WTC11 (cell line): ENCODE measurements around the gene DERL2. TPM values are rescaled to one million over a fixed set of nuclear protein-coding genes. Genes with fewer than 3 reads are reported as not detected.

Source experiments
- ATAC-seq: fragments of 200-7000 bp; cut with Tn5 transposase; 2 replicates; pipeline ENCODE4 v1.10.0; 2021; ENCODE audit warnings: mild to moderate bottlenecking, moderate library complexity
- CTCF ChIA-PET: fragments of 300-600 bp; sonication (Branson Sonifier 250); formaldehyde crosslinking; loops from one replicate; lab custom pipeline; 2021; ENCODE audit warnings: antibody characterized with exemption; lab: Charles Lee
- POLR2A ChIA-PET: fragments of 350-600 bp; sonication (Branson Sonifier 250); formaldehyde crosslinking; loops from one replicate; lab custom pipeline; 2021; ENCODE audit warnings: antibody characterized with exemption; lab: Charles Lee
- DNase-seq: peaks from one replicate; pipeline ENCODE4 v3.0.0; 2021; ENCODE audit warnings: low spot score
- H3K27ac Mint-ChIP-seq: 2 replicates; pipeline ENCODE4 v1.8.0; 2021; ENCODE audit warnings: mixed read lengths
- H3K27me3 Mint-ChIP-seq: 2 replicates; pipeline ENCODE4 v1.8.0; 2021; ENCODE audit warnings: low read depth, mild to moderate bottlenecking, moderate library complexity, mixed read lengths
- H3K36me3 Mint-ChIP-seq: 2 replicates; pipeline ENCODE4 v1.8.0; 2021; ENCODE audit warnings: mixed read lengths
- H3K4me1 Mint-ChIP-seq: 2 replicates; pipeline ENCODE4 v1.8.0; 2022; ENCODE audit warnings: mixed read lengths
- H3K4me3 Mint-ChIP-seq: 2 replicates; pipeline ENCODE4 v1.8.0; 2021; ENCODE audit warnings: mild to moderate bottlenecking, moderate library complexity, mixed read lengths
- H3K9me3 Mint-ChIP-seq: 2 replicates; pipeline ENCODE4 v1.8.0; 2021; ENCODE audit warnings: mixed read lengths
- ESRRA ChIP-seq: sonication (generic); formaldehyde crosslinking; IDR thresholded peaks from 2 replicates; pipeline ENCODE4 v1.8.1; 2022; ENCODE audit warnings: mild to moderate bottlenecking, missing genetic modification reagents, borderline replicate concordance
- GABPB1 ChIP-seq: sonication (generic); formaldehyde crosslinking; IDR thresholded peaks from 2 replicates; pipeline ENCODE4 v1.8.1; 2023; ENCODE audit warnings: mild to moderate bottlenecking, missing genetic modification reagents
- GTF2I ChIP-seq: fragments of 250-450 bp; sonication (Bioruptor Pico); conservative IDR thresholded peaks from 2 replicates; pipeline ENCODE4 v1.4.0; 2021; ENCODE audit warnings: mild to moderate bottlenecking
- NFATC4 ChIP-seq: fragments of 250-450 bp; sonication (Bioruptor Pico); IDR thresholded peaks from 2 replicates; pipeline ENCODE4 v1.9.0; 2021; ENCODE audit warnings: mild to moderate bottlenecking
- NR3C1 ChIP-seq: sonication (generic); formaldehyde crosslinking; conservative IDR thresholded peaks from 2 replicates; pipeline ENCODE4 v1.8.1; 2023; ENCODE audit warnings: low read depth, mild to moderate bottlenecking, missing genetic modification reagents
- PRRX2 ChIP-seq: fragments of 250-450 bp; sonication (Bioruptor Pico); IDR thresholded peaks from 2 replicates; pipeline ENCODE4 v1.8.0; 2021; ENCODE audit warnings: mild to moderate bottlenecking
- RELA ChIP-seq: sonication (generic); formaldehyde crosslinking; IDR thresholded peaks from 2 replicates; pipeline ENCODE4 v1.8.1; 2022; ENCODE audit warnings: missing genetic modification reagents, mild to moderate bottlenecking, borderline replicate concordance
- SMAD4 ChIP-seq: sonication (generic); formaldehyde crosslinking; IDR thresholded peaks from 2 replicates; pipeline ENCODE4 v1.8.0; 2022; ENCODE audit warnings: mild to moderate bottlenecking, missing genetic modification reagents
- ZBTB21 ChIP-seq: sonication (generic); formaldehyde crosslinking; IDR thresholded peaks from 2 replicates; pipeline ENCODE4 v1.8.1; 2023; ENCODE audit warnings: mild to moderate bottlenecking, missing genetic modification reagents, borderline replicate concordance
- ZNF232 ChIP-seq: sonication (generic); formaldehyde crosslinking; IDR thresholded peaks from 2 replicates; pipeline ENCODE4 v1.8.0; 2022; ENCODE audit warnings: mild to moderate bottlenecking, missing genetic modification reagents
- ZNF317 ChIP-seq: sonication (generic); formaldehyde crosslinking; IDR thresholded peaks from 2 replicates; pipeline ENCODE4 v1.8.1; 2023; ENCODE audit warnings: low read depth, mild to moderate bottlenecking, moderate library complexity, missing genetic modification reagents, borderline replicate concordance
- ZNF416 ChIP-seq: fragments of 250-450 bp; sonication (Bioruptor Pico); IDR thresholded peaks from 2 replicates; pipeline ENCODE4 v1.9.0; 2021; ENCODE audit warnings: mild to moderate bottlenecking, inconsistent platforms
- ZNF671 ChIP-seq: fragments of 250-450 bp; sonication (Bioruptor Pico); IDR thresholded peaks from 2 replicates; pipeline ENCODE4 v1.8.0; 2021; ENCODE audit warnings: mild to moderate bottlenecking
- total RNA-seq: library from RNA; stranded (reverse); gene quantifications from 3 replicates; pipeline ENCODE4 v1.2.3, GENCODE V29; 2021
- TF ChIP-seq, protein P1 (sequence below): sonication (generic); formaldehyde crosslinking; IDR thresholded peaks from 2 replicates; pipeline ENCODE4 v1.8.1; 2023; ENCODE audit warnings: mild to moderate bottlenecking, missing genetic modification reagents, borderline replicate concordance
- TF ChIP-seq, protein P2 (sequence below): sonication (generic); formaldehyde crosslinking; IDR thresholded peaks from 2 replicates; pipeline ENCODE4 v1.8.1; 2022; ENCODE audit warnings: mild to moderate bottlenecking, missing genetic modification reagents, moderate library complexity, borderline replicate concordance
- TF ChIP-seq, protein P3 (sequence below): sonication (generic); formaldehyde crosslinking; IDR thresholded peaks from 2 replicates; pipeline ENCODE4 v1.8.1; 2022; ENCODE audit warnings: low read depth, missing genetic modification reagents, borderline replicate concordance
- TF ChIP-seq, protein P4 (sequence below): sonication (generic); formaldehyde crosslinking; IDR thresholded peaks from 2 replicates; pipeline ENCODE4 v1.8.1; 2022; ENCODE audit warnings: missing genetic modification reagents, borderline replicate concordance
- TF ChIP-seq, protein P5 (sequence below): fragments of 250-450 bp; sonication (Bioruptor Pico); IDR thresholded peaks from 2 replicates; pipeline ENCODE4 v1.9.0; 2021; ENCODE audit warnings: mild to moderate bottlenecking
- TF ChIP-seq, protein P6 (sequence below): sonication (generic); formaldehyde crosslinking; IDR thresholded peaks from 2 replicates; pipeline ENCODE4 v1.8.0; 2022; ENCODE audit warnings: mild to moderate bottlenecking, missing genetic modification reagents
- TF ChIP-seq, protein P7 (sequence below): sonication (generic); formaldehyde crosslinking; IDR thresholded peaks from 2 replicates; pipeline ENCODE4 v1.8.0; 2022; ENCODE audit warnings: mild to moderate bottlenecking, missing genetic modification reagents

The DERL2 gene
- total RNA-seq, 1 experiment from 2014 or later: 47.1 TPM

DNA sequence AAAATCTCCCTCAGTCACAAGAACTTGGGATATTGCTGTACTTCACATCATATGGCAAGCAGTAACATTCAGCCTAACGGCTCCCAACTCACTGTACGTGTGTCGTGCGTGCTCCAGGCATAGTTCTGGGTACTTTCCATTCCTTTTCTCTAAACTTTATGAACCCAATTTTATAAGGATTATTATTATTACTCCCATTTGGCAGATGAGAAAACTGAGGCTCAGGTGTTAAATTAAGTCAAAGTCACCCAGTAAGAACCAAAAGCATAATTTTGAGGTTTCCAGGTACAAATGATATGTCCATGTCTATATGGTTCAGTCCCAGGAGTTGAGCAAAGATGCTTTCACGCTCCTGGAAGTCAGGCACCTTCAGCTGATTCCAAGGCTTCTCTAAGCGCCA is 42.2 kb downstream of the DERL2 start:
- no peaks in the 10 kb centered on the region for H3K9me3 Mint-ChIP-seq
- H3K4me3 Mint-ChIP-seq: no peak overlapping the region
- no peaks in the 10 kb centered on the region for H3K27me3 Mint-ChIP-seq
- no peak for ATAC-seq
- TF ChIP-seq GABPB1: no peak
- ChIA-PET CTCF (no interaction called here), POLR2A (no interaction called here)
- H3K27ac Mint-ChIP-seq: no peak overlapping the region
- peaks cover 7% of the 10 kb centered on the region; the same call in 1 of the 2 replicates for H3K4me1 Mint-ChIP-seq
- DNase-seq: no peak
- peaks cover 50% of the 10 kb centered on the region for H3K36me3 Mint-ChIP-seq

DNA sequence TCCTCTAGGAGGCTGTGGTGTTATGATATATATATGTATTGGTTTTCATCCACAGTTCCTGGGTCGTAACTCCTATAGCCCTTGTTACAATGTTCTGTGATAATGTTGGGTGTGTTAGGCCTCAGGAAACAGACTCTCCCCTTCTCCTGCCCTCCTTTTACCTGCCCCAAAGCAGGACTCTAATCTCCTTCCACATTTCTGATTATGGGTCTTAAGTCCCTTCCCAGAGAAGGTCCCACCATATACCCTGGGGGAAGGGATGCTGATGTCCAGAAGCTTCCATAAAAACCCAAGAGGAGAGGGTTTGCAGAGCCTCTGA is 46.6 kb downstream of the DERL2 start:
- DNase-seq: no peak
- peaks cover 20% of the 10 kb centered on the region for H3K4me1 Mint-ChIP-seq
- peak; percentile 24 for ATAC-seq
- no peaks in the 10 kb centered on the region for H3K27me3 Mint-ChIP-seq
- ChIA-PET CTCF (interaction anchor here (0.7 to 3.3 kb wide), 31 partner anchors 9 to 1273 kb away, joined by 3 to 31 read pairs (median 4); partner anchors contain the start of genes DERL2, DHX33, MIS12 and NUP88), POLR2A (interaction anchor here (0.5 to 1.0 kb wide), 3 partner anchors 16 to 29 kb away, joined by 4 to 10 read pairs (median 5); partner anchors contain the start of genes DHX33, NUP88 and RPAIN)
- peaks cover 55% of the 10 kb centered on the region for H3K36me3 Mint-ChIP-seq
- no peak for TF ChIP-seq NR3C1 (CRISPR knock-in tag)
- TF ChIP-seq, protein P1, sequence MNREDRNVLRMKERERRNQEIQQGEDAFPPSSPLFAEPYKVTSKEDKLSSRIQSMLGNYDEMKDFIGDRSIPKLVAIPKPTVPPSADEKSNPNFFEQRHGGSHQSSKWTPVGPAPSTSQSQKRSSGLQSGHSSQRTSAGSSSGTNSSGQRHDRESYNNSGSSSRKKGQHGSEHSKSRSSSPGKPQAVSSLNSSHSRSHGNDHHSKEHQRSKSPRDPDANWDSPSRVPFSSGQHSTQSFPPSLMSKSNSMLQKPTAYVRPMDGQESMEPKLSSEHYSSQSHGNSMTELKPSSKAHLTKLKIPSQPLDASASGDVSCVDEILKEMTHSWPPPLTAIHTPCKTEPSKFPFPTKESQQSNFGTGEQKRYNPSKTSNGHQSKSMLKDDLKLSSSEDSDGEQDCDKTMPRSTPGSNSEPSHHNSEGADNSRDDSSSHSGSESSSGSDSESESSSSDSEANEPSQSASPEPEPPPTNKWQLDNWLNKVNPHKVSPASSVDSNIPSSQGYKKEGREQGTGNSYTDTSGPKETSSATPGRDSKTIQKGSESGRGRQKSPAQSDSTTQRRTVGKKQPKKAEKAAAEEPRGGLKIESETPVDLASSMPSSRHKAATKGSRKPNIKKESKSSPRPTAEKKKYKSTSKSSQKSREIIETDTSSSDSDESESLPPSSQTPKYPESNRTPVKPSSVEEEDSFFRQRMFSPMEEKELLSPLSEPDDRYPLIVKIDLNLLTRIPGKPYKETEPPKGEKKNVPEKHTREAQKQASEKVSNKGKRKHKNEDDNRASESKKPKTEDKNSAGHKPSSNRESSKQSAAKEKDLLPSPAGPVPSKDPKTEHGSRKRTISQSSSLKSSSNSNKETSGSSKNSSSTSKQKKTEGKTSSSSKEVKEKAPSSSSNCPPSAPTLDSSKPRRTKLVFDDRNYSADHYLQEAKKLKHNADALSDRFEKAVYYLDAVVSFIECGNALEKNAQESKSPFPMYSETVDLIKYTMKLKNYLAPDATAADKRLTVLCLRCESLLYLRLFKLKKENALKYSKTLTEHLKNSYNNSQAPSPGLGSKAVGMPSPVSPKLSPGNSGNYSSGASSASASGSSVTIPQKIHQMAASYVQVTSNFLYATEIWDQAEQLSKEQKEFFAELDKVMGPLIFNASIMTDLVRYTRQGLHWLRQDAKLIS (CRISPR knock-in tag): no peak
- no peak for TF ChIP-seq ZNF317 (CRISPR knock-in tag)
- TF ChIP-seq ZNF232: no peak
- TF ChIP-seq, protein P2, sequence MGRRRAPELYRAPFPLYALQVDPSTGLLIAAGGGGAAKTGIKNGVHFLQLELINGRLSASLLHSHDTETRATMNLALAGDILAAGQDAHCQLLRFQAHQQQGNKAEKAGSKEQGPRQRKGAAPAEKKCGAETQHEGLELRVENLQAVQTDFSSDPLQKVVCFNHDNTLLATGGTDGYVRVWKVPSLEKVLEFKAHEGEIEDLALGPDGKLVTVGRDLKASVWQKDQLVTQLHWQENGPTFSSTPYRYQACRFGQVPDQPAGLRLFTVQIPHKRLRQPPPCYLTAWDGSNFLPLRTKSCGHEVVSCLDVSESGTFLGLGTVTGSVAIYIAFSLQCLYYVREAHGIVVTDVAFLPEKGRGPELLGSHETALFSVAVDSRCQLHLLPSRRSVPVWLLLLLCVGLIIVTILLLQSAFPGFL: no peak
- no peak for TF ChIP-seq RELA
- TF ChIP-seq NFATC4 (CRISPR knock-in tag): no peak
- TF ChIP-seq ZNF671 (CRISPR knock-in tag): no peak
- TF ChIP-seq PRRX2 (CRISPR knock-in tag): no peak
- no peak for TF ChIP-seq GTF2I (CRISPR knock-in tag)
- TF ChIP-seq ESRRA (CRISPR knock-in tag): no peak
- TF ChIP-seq, protein P3, sequence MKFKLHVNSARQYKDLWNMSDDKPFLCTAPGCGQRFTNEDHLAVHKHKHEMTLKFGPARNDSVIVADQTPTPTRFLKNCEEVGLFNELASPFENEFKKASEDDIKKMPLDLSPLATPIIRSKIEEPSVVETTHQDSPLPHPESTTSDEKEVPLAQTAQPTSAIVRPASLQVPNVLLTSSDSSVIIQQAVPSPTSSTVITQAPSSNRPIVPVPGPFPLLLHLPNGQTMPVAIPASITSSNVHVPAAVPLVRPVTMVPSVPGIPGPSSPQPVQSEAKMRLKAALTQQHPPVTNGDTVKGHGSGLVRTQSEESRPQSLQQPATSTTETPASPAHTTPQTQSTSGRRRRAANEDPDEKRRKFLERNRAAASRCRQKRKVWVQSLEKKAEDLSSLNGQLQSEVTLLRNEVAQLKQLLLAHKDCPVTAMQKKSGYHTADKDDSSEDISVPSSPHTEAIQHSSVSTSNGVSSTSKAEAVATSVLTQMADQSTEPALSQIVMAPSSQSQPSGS: no peak
- TF ChIP-seq ZNF416 (CRISPR knock-in tag): no peak
- TF ChIP-seq ZBTB21 (CRISPR knock-in tag): no peak
- TF ChIP-seq, protein P4, sequence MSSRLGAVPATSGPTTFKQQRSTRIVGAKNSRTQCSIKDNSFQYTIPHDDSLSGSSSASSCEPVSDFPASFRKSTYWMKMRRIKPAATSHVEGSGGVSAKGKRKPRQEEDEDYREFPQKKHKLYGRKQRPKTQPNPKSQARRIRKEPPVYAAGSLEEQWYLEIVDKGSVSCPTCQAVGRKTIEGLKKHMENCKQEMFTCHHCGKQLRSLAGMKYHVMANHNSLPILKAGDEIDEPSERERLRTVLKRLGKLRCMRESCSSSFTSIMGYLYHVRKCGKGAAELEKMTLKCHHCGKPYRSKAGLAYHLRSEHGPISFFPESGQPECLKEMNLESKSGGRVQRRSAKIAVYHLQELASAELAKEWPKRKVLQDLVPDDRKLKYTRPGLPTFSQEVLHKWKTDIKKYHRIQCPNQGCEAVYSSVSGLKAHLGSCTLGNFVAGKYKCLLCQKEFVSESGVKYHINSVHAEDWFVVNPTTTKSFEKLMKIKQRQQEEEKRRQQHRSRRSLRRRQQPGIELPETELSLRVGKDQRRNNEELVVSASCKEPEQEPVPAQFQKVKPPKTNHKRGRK (CRISPR knock-in tag): no peak
- no peak for TF ChIP-seq SMAD4
- TF ChIP-seq, protein P5, sequence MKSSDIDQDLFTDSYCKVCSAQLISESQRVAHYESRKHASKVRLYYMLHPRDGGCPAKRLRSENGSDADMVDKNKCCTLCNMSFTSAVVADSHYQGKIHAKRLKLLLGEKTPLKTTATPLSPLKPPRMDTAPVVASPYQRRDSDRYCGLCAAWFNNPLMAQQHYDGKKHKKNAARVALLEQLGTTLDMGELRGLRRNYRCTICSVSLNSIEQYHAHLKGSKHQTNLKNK: no peak
- TF ChIP-seq, protein P6, sequence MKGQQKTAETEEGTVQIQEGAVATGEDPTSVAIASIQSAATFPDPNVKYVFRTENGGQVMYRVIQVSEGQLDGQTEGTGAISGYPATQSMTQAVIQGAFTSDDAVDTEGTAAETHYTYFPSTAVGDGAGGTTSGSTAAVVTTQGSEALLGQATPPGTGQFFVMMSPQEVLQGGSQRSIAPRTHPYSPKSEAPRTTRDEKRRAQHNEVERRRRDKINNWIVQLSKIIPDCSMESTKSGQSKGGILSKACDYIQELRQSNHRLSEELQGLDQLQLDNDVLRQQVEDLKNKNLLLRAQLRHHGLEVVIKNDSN (CRISPR knock-in tag): no peak
- TF ChIP-seq, protein P7, sequence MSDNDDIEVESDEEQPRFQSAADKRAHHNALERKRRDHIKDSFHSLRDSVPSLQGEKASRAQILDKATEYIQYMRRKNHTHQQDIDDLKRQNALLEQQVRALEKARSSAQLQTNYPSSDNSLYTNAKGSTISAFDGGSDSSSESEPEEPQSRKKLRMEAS (CRISPR knock-in tag): no peak
- no peaks in the 10 kb centered on the region for H3K9me3 Mint-ChIP-seq
- H3K4me3 Mint-ChIP-seq: peak overlapping the region; percentile 88
- peak overlapping the region; percentile 89 for H3K27ac Mint-ChIP-seq
